ENCODE results near the gene SP3. TPM values are rescaled to one million over a fixed set of nuclear protein-coding genes. Genes with fewer than 3 reads are reported as not detected.

Gene SP3
- total and polyA plus RNA-seq, 9 of the 15 experiments (the other 6 are each of a cell fraction or from before 2014, with no cell fraction given), result 12.0 to 106 (median 74.9) TPM

DNA sequence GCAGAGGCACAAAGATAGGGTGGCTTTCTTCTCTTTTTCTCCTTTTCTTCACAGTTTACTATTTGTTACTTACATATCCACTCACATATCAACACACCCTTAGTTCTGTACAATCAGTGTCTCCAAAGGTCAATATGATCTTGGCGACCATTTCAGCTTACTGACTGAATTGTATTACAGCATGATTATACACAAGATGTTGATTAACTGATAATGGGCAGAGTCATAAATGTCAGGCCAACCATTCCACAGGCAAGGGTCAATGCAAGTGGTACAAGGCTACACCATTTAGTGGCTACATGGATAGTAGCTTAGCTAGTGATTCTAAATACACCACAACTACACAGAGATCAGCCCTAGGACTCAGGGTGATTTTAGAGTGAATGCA, 20.4 kb upstream of the SP3 start:
- no peak for DNase-seq (ENCODE audit: extremely low read depth in 1 of 4, low spot score in 3 of 4)
- Histone ChIP-seq H3K4me2 (ENCODE audit: insufficient read depth, low read length) (no peak overlapping the region), H3K9ac (ENCODE audit: insufficient read depth in 1 of 2, low read depth in 2 of 2, low read length in 2 of 2) (no peak overlapping the region), H3K9me3 (replicated peaks; ENCODE audit: control insufficient read depth, insufficient read depth, low read depth, low read length) (no peaks in the 10 kb centered on the region), H3K4me3 (no peak overlapping the region), H3K27ac (ENCODE audit: extremely low read depth, low read depth, low read length) (no peak overlapping the region), H4K20me1 (replicated peaks; ENCODE audit: control insufficient read depth, insufficient read depth, low read length) (no peaks in the 10 kb centered on the region), H3K9me1 (ENCODE audit: control insufficient read depth, insufficient read depth, low read length) (no peaks in the 10 kb centered on the region), H2AFZ (ENCODE audit: low read depth, low read length) (no peak overlapping the region), H3K4me1 (replicated peaks in 1 of 2; ENCODE audit: control insufficient read depth in 2 of 2, insufficient read depth in 2 of 2, low read length in 2 of 2) (peaks cover 2 to 5% of the 10 kb centered on the region in 2 experiments; a peak in 2 of 5 replicates), H3K27me3 (ENCODE audit: control insufficient read depth in 2 of 2, insufficient read depth in 2 of 2, low read length in 2 of 2) (peaks cover 0 to 12% of the 10 kb centered on the region in 2 experiments; a peak in 4 of 5 replicates), H3K79me2 (ENCODE audit: control insufficient read depth, insufficient read depth, low read length) (no peaks in the 10 kb centered on the region), H3K36me3 (ENCODE audit: control insufficient read depth, insufficient read depth, low read length) (no peaks in the 10 kb centered on the region)
- FAIRE-seq, result no peak
- ChIA-PET POLR2A (interaction anchor here (0.6 to 2.6 kb wide), 2 partner anchors 11 to 521 kb away, joined by 3 to 9 read pairs; no protein-coding TSS in a partner anchor), CTCF (ENCODE audit: low intra/inter-chr PET ratio) (no interaction called here)
- BruUV-seq (replicated peaks), result no TSS peak
- TF ChIP-seq ELF2 (CRISPR knock-in tag; IDR thresholded peaks at IDR 0.05), result no peak
- TF ChIP-seq, protein P1, sequence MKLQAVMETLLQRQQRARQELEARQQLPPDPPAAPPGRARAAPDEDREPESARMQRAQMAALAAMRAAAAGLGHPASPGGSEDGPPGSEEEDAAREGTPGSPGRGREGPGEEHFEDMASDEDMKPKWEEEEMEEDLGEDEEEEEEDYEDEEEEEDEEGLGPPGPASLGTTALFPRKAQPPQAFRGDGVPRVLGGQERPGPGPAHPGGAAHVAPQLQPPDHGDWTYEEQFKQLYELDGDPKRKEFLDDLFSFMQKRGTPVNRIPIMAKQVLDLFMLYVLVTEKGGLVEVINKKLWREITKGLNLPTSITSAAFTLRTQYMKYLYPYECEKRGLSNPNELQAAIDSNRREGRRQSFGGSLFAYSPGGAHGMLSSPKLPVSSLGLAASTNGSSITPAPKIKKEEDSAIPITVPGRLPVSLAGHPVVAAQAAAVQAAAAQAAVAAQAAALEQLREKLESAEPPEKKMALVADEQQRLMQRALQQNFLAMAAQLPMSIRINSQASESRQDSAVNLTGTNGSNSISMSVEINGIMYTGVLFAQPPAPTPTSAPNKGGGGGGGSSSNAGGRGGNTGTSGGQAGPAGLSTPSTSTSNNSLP (IDR thresholded peaks at IDR 0.05; ENCODE audit: borderline replicate concordance, low read depth, low read length), result no peak
- intact Hi-C loops (cut with micrococcal nuclease), result no loop called here
- 13% methylated on average over 1 of the region's 1 CpG for whole genome bisulfite sequencing (ENCODE audit: insufficient coverage, low coverage, missing lambda C conversion rate)
- in situ Hi-C loops (cut with MboI), result no loop called here
- no peak for ATAC-seq

Data from K562 (cell line).